ENCODE data around the gene ARHGEF37. TPM values are rescaled to one million over a fixed set of nuclear protein-coding genes. Genes with fewer than 3 reads are reported as not detected.

ARHGEF37 gene
- total and polyA plus RNA-seq, 4 donors = 0.71 to 6.1 (median 2.7) TPM

GRCh38 chr5:149633476-149634350, 52.4 kb downstream of the ARHGEF37 start:
- no peak for DNase-seq (ENCODE audit: low spot score)
- no peak overlapping the region for H3K4me3 ChIP-seq (ENCODE audit: low read depth in 1 of 3, low read length in 3 of 3)
- no peaks in the 10 kb centered on the region for H3K27me3 ChIP-seq (ENCODE audit: control insufficient read depth in 4 of 4, insufficient read depth in 4 of 4, low read length in 3 of 4)
- TF ChIP-seq RXRA (IDR thresholded peaks at IDR 0.05) (no peak), RAD21 (IDR thresholded peaks at IDR 0.05) (no peak), FOXA1 (IDR thresholded peaks at IDR 0.05) (no peak), NR2F2 (IDR thresholded peaks at IDR 0.05) (no peak), CTCF (IDR thresholded peaks at IDR 0.05; ENCODE audit: low read depth, low read length, missing input control) (no peak), GABPA (IDR thresholded peaks at IDR 0.05 in 1 of 2, conservative IDR thresholded peaks at IDR 0.05 in 1 of 2) (no peak), JUND (IDR thresholded peaks at IDR 0.05) (no peak), TAF1 (conservative IDR thresholded peaks at IDR 0.05) (no peak), SP1 (IDR thresholded peaks at IDR 0.05) (no peak), HNF4A (conservative IDR thresholded peaks at IDR 0.05) (no peak), ZBTB33 (IDR thresholded peaks at IDR 0.05) (no peak)
- TF ChIP-seq, protein P1, sequence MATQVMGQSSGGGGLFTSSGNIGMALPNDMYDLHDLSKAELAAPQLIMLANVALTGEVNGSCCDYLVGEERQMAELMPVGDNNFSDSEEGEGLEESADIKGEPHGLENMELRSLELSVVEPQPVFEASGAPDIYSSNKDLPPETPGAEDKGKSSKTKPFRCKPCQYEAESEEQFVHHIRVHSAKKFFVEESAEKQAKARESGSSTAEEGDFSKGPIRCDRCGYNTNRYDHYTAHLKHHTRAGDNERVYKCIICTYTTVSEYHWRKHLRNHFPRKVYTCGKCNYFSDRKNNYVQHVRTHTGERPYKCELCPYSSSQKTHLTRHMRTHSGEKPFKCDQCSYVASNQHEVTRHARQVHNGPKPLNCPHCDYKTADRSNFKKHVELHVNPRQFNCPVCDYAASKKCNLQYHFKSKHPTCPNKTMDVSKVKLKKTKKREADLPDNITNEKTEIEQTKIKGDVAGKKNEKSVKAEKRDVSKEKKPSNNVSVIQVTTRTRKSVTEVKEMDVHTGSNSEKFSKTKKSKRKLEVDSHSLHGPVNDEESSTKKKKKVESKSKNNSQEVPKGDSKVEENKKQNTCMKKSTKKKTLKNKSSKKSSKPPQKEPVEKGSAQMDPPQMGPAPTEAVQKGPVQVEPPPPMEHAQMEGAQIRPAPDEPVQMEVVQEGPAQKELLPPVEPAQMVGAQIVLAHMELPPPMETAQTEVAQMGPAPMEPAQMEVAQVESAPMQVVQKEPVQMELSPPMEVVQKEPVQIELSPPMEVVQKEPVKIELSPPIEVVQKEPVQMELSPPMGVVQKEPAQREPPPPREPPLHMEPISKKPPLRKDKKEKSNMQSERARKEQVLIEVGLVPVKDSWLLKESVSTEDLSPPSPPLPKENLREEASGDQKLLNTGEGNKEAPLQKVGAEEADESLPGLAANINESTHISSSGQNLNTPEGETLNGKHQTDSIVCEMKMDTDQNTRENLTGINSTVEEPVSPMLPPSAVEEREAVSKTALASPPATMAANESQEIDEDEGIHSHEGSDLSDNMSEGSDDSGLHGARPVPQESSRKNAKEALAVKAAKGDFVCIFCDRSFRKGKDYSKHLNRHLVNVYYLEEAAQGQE (IDR thresholded peaks at IDR 0.05) = no peak
- no peak overlapping the region for H3K9ac ChIP-seq (ENCODE audit: low read depth in 1 of 2, low read length in 2 of 2)
- H3K9me3 ChIP-seq (ENCODE audit: control insufficient read depth in 4 of 4, low read length in 3 of 4) = no peaks in the 10 kb centered on the region
- H3K36me3 ChIP-seq (ENCODE audit: control insufficient read depth in 4 of 4, insufficient read depth in 3 of 4, low read depth in 1 of 4, low read length in 3 of 4) = peaks cover 0 to 2% (median 0%) of the 10 kb centered on the region in 4 donors
- WGBS = 77% methylated on average over 8 of the region's 8 CpGs
- no peak overlapping the region for H3K27ac ChIP-seq (ENCODE audit: low read depth in 1 of 2, low read length in 2 of 2)
- peaks cover 0 to 3% (median 2%) of the 10 kb centered on the region in 4 donors for H3K4me1 ChIP-seq (ENCODE audit: control insufficient read depth in 4 of 4, insufficient read depth in 4 of 4, low read length in 3 of 4)

DNA sequence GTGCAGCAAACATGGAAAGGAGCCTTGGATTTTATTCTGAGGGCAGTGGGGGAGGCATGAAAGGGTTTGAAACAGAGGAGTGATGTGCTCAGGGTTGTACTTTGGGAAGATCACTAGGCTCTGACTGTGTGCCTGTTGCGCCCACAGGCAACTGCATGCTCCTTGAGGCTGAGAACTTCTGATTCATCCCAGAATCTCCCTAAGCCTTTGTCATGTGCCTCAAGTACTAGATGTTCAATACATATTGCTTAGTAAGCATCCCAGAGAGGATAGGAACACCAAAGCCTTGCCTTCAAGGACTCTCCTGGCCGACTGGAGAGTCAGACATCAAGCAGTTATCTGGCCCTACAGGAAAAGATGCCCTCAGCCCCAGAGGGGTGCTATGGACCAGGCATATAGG, 54.1 kb downstream of the ARHGEF37 start:
- Histone ChIP-seq H3K27me3 (ENCODE audit: control insufficient read depth in 4 of 4, insufficient read depth in 4 of 4, low read length in 3 of 4) (no peaks in the 10 kb centered on the region), H3K4me1 (ENCODE audit: control insufficient read depth in 4 of 4, insufficient read depth in 4 of 4, low read length in 3 of 4) (peaks cover 2 to 13% (median 12%) of the 10 kb centered on the region in 4 donors), H3K9me3 (ENCODE audit: control insufficient read depth in 4 of 4, low read length in 3 of 4) (no peaks in the 10 kb centered on the region), H3K36me3 (ENCODE audit: control insufficient read depth in 4 of 4, insufficient read depth in 3 of 4, low read depth in 1 of 4, low read length in 3 of 4) (no peaks in the 10 kb centered on the region), H3K27ac (ENCODE audit: low read depth in 1 of 2, low read length in 2 of 2) (no peak overlapping the region), H3K9ac (ENCODE audit: low read depth in 1 of 2, low read length in 2 of 2) (no peak overlapping the region), H3K4me3 (ENCODE audit: low read depth in 1 of 3, low read length in 3 of 3) (no peak overlapping the region)
- WGBS = 93% methylated on average over 2 of the region's 2 CpGs
- DNase-seq (ENCODE audit: low spot score) = no peak
- TF ChIP-seq GABPA (IDR thresholded peaks at IDR 0.05 in 1 of 2, conservative IDR thresholded peaks at IDR 0.05 in 1 of 2) (no peak), FOXA1 (IDR thresholded peaks at IDR 0.05) (no peak), ZBTB33 (IDR thresholded peaks at IDR 0.05) (no peak), SP1 (IDR thresholded peaks at IDR 0.05) (no peak), YY1 (IDR thresholded peaks at IDR 0.05) (no peak), TAF1 (conservative IDR thresholded peaks at IDR 0.05) (no peak), MAX (IDR thresholded peaks at IDR 0.05) (no peak), EGR1 (IDR thresholded peaks at IDR 0.05; ENCODE audit: low read depth in 2 of 2) (no peak)

Measured in liver (tissue), 9 donors.